ENCODE measurements around the gene PAOX.

PAOX gene

GRCh38 chr10:133350283-133350949 is 28.6 kb upstream of the PAOX start:
- no peak for DNase-seq (ENCODE audit: low read depth)

- no peak for DNase-seq (ENCODE audit: low read depth)
These were observed 28.1 kb upstream of the PAOX start for GRCh38 chr10:133350950-133351329.

DNA sequence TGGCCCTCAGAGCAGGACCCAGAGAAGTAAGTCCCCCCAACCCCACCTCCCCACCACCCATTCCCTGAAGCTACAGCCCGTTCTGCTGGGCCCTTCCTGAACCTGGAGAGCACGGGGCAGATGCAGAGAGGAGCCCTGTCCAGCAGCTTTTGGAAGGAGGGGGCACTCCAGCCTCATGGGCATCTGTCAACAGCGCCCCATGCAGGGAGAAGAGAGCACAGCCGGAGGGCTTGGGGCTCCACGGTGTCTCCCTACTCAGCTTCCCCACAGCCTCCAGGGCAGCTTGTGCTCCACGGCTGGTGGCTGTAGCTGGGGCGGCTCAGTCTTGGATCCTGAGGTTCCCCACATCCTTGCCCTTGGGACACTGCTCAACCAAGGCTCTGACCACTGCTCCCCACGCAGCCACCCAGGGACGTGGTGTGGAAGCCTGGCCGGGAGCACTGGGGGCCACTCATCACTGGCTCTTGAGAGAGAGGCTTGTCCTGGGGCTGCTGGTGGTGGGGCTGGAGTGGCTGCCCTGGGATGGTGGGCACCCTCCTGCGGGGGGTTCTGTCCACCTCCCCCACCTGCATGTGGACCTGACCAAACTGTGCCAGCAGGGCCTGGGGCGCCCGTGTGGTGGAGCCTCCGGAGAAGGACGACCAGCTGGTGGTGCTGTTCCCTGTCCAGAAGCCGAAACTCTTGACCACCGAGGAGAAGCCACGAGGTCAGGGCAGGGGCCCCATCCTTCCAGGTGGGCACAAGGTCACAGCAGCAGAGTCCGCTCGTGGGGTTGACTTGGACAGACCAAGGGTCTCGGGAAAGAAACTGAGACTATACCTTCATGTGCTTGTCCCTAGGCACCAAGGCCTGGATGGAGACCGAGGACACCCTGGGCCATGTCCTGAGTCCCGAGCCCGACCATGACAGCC is 27.4 kb upstream of the PAOX start:
- DNase-seq (ENCODE audit: low read depth): no peak

DNA sequence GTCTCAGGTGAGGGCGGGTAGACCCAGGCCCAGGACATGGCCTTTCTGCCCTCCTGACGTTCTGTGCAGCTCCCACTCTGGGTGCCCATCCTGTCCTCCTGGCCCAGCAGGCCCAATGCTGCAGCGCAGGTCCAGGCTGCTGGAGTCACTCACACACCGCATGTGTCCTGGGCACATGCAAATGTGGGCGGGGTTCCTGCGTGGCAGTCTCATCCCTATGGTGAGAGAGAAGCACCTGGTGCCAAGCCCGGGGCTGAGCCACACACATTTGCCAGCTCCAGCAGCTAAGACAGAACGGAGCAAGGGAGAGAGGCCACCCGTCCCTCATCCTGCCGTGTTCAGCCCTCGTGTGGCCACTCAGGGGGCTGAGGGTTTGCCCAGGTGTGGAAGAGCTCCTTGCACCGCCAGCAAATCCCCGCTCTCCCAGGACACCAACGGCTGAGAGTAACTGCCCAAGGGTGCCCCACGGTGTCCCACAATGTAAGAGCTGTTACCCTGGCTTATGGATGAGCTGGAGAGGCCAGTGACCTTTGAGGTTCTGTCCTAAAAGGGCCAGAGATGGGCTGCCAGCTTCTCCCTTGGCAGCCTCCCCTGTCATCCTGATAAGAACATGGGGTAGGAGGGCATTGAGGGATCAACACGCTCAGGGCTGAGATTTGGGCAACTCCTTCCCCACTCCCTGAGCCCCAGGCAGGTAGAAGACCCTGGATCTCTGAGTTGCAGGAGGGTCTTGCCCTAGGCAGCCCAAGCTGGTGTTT is 25.7 kb upstream of the PAOX start:
- DNase-seq (ENCODE audit: low read depth): no peak

DNA sequence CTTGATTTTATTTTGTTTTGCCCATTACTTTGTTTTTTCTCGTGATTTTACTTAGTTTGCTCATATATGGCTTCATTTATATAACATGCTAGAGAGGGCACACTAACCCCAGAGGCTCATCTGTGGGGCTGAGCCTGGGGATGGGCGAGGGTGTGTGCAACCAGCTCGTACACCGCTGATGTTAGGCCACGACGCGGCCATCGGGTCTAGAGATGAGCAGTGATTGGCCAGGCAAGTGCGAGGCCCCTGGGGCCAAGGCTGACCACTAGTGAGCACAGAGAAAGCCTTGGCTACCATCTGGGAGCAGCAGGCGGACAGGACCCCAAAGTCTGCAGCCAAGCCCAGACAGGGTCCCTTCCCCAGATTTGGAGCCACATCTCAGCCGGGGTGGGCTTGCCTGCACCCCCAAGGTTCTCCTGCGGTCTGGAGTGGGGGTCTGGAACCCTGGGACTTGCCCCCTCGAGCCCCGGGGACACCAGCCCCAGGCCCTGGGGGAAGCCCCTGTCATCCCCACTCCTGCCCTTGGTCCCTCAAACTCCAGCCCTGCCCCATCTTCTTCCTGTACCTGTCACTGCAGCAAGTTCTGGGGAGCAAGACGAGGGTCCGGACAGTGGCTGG is 25.0 kb upstream of the PAOX start:
- DNase-seq (ENCODE audit: low read depth): no peak

DNA sequence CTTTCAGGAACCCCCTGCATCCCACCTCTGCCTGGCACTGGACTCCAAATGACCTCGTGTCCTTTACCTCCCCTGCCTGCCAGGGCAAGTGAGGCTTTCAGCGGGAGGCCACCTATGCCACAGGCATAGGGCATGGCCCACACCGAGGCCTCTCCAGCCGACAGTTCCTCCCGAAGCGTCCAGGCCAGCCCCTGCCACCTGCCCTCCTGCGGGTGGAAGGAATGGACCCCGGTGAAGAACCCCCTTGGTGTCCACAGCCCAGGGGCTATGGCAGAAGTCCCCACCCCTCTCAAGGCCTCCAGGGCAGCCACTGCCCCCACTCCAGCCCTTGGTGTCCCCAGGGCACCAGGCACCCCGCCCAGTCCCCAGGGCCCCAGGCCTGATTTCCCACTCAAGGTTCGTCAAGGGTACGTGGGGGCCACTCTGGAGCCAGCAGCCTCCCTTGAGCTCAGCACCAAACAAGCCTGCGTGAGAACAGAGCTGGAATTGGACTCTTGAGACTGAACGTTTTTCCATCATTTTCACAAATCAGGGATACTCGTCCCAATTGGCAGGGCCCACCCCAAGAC is 24.3 kb upstream of the PAOX start:
- DNase-seq (ENCODE audit: low read depth): no peak

GRCh38 chr10:133355266-133355665 is 23.8 kb upstream of the PAOX start:
- no peak for DNase-seq (ENCODE audit: low read depth)

- no peak for DNase-seq (ENCODE audit: low read depth)
These were observed 23.1 kb upstream of the PAOX start for GRCh38 chr10:133355991-133356390.

DNA sequence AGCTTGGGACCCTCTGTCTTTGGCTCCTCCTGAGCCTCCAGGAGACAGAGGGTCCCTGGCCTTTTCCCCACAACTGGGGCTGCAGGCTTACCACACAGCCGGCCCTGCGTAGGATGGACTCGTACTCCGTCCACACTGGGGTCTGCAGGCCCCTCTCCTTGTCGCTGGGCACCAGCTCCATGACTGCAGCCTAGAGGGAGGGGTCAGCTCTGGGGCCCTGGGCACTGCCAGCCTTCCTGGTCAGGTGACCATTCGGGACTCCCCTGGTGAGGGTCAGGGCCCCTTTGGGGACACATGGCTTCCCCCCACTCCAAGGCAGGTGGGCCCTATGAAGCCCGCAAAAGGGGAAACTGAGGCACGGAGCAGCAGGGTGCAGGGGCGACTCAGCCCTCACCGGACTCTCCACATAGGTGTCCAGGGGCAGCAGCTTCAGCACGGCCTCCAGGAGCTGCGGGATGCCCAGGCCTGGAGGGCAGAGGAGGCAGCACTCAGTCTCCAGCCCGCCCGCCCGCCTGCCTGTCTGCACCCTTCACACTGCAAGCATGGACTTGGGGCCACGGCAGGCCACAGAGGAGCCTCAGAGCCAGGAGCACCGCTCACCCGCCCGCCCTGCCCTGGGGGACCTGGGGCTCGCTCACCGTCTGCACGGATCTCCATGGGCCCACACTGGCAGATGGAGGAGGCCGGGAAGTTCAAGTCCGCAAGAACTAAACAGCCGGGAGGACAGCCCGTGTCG is 22.3 kb upstream of the PAOX start:
- DNase-seq (ENCODE audit: low read depth): no peak

GRCh38 chr10:133357285-133358161 is 21.5 kb upstream of the PAOX start, which contains the start of gene FUOM:
Gene FUOM, minus strand, starts transcription at chr10:133358019. Its CDS starts 12 bp downstream, at chr10:133358007.
- DNase-seq (ENCODE audit: low read depth): peak; percentile 37

DNA sequence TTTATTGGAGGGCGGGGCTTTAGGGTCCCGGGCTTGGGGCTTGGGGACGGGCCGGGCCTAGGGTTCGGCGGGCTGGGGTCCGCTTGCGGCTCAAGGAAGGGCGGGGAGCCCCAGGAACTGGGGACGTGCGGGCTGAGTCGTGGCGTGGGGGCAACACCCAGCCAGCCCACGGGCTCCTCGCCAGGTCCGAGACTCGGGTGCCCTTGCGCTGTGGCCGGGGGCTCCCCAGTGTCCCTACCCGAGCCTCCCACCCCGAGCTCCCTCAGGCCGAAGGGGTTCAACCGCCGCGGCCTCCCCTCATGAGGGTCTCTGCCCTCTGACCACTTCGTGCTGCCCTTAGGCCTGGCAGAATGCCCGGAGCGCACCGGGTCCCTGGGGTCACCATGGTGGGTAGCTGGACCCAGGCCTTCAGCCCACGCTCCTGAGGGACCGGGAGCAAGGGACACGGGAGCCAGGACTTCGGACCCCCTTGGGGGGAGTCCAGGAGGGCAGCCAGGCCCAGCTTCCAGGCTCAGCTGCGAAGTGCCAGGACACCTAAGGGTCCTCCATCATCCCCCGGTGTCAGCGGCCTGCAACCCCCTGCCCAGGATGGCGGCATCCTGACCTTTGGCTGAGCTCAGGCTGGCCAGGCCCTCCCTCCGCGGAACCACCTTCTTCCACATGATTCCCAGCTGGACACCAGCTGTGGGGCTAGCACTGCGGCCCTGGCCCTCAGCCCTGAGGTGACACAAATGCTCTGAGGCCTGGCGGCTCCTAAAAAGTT is 20.7 kb upstream of the PAOX start:
- DNase-seq (ENCODE audit: low read depth): no peak

GRCh38 chr10:133358925-133359310 is 20.1 kb upstream of the PAOX start:
- no peak for DNase-seq (ENCODE audit: low read depth)

DNA sequence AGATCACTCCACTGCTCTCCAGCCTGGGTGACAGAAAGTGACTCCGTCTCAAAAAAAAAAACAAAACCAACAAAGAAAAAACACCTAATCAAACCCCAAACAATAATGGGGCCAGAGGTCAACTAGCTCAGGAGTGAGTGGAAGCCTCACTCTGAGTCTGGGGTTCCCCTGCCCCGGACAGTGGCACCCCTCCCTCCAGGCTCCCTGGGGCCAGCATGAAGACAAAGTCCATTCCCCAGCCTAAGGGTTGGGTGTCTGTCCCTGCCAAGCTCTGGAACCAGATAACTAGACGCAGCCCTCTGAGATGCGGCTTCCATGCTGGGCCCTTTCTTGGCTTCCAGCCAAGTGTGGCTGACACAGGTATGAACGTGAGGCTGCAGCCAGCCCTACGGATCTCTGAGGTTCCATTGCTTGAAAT is 19.5 kb upstream of the PAOX start:
- no peak for DNase-seq (ENCODE audit: low read depth)

- DNase-seq (ENCODE audit: low read depth): no peak
These were observed 19.0 kb upstream of the PAOX start for GRCh38 chr10:133359972-133360610.

DNA sequence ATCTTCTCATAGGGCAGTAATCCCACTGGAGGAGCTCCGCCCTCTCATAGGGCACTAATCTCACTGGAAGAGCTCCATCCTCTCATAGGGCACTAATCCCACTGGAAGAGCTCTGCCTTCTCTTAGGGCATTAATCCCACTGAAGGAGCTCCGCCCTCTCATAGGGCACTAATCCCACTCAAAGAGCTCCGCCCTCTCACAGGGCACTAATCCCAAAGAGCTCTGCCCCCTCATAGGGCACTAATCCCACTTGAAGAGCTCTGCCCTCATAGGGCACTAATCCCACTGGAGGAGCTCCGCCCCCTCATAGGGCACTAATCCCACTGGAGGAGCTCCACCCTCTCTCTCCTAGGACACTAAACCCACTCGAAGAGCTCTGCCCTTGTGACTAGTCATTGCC is 17.8 kb upstream of the PAOX start:
- DNase-seq (ENCODE audit: low read depth): no peak

DNA sequence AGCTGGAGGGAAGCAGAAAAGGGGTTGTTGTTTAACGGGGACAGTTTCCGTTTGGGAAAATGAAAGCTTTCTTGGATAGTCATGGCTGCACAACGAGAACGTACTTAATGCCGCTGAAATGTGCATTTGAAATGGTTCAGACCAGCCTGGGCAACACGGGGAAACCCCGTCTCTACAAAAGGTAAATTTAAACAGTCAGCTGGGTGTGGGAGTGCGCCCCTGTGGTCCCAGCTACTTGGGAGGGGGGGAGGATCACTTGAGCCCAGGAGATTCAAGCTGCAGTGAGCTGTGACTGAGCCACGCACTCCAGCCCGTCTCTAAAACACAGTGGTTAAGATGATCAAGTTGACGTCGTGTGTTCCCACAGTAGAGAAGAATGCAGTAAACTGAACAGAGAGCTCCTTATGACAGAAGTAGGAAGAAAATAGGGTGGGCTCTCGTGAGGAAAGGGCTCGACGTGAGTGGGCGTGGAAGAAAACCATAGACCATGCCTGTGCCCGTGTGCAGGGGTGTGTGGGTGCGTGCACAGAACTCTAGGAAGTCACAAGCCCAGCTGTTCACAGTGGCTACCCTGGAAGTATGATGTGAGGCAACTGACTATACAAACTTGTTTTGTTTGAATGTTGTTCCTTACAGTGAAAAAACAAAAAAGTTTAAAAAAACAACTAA is 17.2 kb upstream of the PAOX start:
- no peak for DNase-seq (ENCODE audit: low read depth)

GRCh38 chr10:133362846-133363245 is 16.2 kb upstream of the PAOX start:
- DNase-seq (ENCODE audit: low read depth): no peak

All from stimulated activated CD8-positive, alpha-beta memory T cell treated with anti-CD3 and anti-CD28 coated beads, Interleukin-15, amount 100 ng/mL, for 24 hours (primary cell).